HG02610 (cell line): ENCODE data around the gene CXorf65.

ENCODE experiments used
- ATAC-seq: cut with Tn5 transposase; IDR thresholded peaks from one replicate; pipeline ENCODE4 v1.9.1; 2021; ENCODE audit warnings: mild to moderate bottlenecking, moderate library complexity; ENCODE audit not compliant: unreplicated experiment

CXorf65 gene

GRCh38 chrX:71106427-71106826, at the start of gene CXorf65:
TSS of gene CXorf65 (minus strand) at chrX:71106740. CDS start at chrX:71106556, 184 bp downstream.
- ATAC-seq: no peak

DNA sequence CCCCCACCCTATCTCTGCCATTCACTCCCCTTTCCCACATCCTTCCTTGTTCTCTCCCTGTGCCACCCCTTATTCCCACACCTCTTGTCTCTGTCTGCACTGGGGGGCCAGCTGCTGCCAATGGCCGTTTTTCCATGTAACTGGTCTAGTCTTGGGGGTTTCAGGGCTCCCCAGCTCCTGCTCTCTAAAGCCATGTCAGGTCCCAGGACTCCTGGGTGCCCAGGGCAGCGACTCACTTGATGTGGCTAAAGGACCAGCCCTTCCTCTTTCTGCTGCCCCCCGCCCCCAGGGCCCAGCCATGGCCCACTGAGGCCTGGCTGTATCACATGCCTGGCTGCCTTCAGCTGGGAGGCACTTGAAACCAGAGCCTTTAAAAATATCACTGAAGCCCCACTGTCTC, 48.1 kb upstream of the CXorf65 start:
- no peak for ATAC-seq

DNA sequence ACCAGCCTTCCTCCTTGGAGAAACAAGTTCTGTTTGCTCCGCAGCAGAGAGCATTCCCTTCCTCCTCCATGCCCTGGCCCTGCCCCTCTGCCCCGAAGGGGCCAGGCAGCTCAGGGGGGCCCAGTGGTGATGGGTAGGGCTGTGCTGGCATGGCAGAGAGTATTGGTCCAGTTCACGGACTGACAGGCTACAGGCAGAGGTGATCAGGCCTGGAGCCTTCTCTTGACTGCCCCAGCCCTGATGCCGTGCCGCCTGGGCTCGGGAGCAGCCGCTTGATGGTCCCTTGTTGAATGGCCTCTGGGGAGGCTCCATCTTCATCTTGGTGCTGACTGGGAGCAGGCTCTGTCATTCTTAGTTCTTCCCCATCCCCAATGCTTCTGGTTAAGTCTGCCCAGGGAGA, 47.7 kb upstream of the CXorf65 start:
- no peak for ATAC-seq

DNA sequence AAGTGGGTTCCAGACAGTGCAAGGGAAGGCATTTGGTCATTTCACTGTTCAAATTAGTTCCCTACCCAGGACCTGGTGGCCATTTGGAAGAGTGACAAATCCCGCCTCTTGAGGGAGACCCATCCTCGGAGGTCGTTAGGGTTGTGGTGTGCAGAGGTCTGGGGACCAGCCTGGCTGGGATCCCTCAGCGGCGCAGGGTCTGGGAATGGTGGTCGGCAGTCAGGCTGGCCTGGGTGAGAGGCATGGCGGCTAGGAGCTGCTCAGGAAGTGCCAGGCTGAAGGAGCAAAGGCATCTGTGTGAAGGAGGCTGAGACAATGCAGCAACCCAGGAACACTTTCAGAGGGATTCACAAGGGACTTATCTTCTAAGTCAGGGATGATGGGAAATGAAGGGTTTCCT, 44.8 kb upstream of the CXorf65 start:
- ATAC-seq: no peak

DNA sequence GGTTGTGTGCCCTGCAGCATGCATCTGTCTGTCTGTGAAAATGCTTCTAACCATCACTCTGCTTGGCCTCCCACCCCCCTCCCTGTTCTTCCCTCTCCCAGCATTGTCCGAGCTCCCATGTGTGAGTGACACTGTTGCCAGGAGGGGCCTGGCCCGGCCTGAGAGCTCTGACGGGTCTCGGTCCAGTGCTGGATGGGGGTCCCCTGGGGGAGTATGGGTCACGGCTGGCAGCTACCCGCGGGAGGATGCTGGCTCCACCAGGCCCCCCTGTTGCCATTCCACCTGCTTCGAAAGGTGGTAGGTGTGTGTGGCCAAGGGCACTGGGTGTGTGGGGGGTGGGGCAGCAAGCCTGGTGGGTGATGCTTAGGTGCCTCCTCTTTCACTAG, 41.7 kb upstream of the CXorf65 start:
- ATAC-seq: no peak

GRCh38 chrX:71147496-71148277, 41.1 kb upstream of the CXorf65 start:
- ATAC-seq: no peak

- ATAC-seq: no peak
Observed at GRCh38 chrX:71144651-71145050, 38.1 kb upstream of the CXorf65 start, which contains the start of gene NLGN3. TSS of gene NLGN3 (plus strand) at chrX:71144841. CDS start at chrX:71147750, 2,909 bp downstream.

- ATAC-seq: no peak
Observed at GRCh38 chrX:71143508-71143907, 37.0 kb upstream of the CXorf65 start.

DNA sequence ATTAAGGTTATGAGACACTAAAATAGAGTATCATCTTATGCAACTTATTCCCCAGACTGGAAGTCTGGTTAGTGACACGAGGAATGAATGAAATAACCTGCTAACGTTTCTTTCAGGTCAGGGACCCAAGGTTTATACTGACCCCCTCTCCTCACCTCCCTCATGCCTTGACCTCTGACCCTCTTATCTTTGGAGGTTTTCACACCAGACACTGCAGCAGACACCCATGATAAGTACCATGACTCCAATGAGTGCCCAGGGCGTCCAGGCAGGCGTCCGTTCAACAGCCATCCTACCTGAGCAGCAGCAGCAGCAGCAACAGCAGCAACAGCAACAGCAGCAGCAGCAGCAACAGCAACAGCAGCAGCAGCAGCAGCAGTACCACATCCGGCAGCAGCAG, 33.9 kb upstream of the CXorf65 start:
- ATAC-seq: no peak

DNA sequence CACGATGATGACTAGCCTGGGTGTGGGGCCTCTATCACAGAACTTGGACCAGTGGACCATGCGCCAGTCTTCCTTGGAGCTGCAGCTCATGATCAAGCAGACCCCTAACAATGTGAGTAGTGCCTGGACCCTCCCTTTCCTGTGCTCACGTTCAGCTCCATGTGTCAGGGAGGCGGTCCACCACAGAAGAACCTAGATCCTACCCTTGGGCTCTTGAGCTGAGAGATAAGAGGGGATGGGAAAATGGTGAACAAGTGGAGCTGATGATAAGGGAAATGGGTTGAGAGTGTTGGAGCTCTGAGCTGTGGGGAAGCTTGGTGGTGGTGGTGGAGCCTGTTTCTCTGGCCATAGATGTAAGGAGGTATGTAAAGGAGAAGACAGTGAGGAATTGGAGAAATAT, 25.0 kb upstream of the CXorf65 start:
- ATAC-seq: no peak

- no peak for ATAC-seq
Observed at GRCh38 chrX:71128915-71129765, 22.6 kb upstream of the CXorf65 start.

DNA sequence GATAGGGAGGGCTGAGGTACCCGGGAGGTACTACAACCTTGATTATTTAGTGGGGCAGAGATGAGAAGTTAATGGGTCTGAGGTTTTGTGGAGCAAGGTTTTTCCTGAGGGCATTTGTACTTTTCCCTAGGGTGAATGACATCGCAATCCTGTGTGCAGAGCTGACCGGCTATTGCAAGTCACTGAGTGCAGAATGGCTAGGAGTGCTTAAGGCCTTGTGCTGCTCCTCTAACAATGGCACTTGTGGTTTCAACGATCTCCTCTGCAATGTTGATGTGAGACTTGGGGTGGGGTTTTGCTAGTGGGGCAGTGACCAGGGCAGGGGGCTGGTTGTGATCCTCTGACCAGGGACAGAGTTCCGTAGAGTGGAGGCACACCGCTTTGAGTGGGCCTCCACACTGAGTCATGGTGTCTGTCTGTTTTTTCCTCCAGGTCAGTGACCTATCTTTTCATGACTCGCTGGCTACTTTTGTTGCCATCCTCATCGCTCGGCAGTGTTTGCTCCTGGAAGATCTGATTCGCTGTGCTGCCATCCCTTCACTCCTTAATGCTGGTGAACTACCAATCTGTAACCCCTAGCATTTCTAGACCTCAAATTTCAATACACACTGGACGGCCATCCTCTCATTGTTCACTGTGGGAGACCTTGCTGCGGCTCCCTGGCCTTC, 21.8 kb upstream of the CXorf65 start:
- ATAC-seq: no peak

DNA sequence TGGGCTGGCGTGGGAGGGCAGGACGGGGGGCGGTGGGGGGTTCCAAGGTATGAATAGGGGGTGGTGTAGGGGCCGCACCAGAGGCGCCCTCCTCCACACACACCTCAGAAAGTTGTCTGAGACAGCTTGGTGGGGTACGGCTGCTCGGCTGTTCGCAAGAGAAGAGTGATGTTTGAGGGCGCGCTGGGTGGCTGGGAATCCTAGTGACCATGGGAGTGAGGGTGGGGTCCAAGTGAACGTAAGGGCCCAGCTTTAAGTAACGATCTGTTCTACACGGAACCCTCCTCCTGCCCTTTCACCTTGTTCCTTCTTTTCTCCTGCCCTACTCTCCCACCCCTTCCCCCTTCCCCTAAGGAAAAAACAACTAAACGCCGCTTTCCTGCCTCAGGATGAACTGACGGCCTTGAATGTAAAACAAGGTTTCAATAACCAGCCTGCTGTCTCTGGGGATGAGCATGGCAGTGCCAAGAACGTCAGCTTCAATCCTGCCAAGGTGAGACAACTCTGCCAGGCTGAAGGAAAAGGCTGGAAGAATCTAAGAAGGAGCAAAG, 12.5 kb upstream of the CXorf65 start:
- ATAC-seq: no peak

- ATAC-seq: peak; percentile 97
Observed at GRCh38 chrX:71118032-71118984, 11.8 kb upstream of the CXorf65 start, which contains the start of gene MED12. TSS of gene MED12 (plus strand) at chrX:71118596. CDS start at chrX:71118755, 159 bp downstream.

- no peak for ATAC-seq
Observed at GRCh38 chrX:71117358-71117757, 10.8 kb upstream of the CXorf65 start.

- ATAC-seq: peak; percentile 28
Observed at GRCh38 chrX:71111921-71112431, 5.4 kb upstream of the CXorf65 start.

DNA sequence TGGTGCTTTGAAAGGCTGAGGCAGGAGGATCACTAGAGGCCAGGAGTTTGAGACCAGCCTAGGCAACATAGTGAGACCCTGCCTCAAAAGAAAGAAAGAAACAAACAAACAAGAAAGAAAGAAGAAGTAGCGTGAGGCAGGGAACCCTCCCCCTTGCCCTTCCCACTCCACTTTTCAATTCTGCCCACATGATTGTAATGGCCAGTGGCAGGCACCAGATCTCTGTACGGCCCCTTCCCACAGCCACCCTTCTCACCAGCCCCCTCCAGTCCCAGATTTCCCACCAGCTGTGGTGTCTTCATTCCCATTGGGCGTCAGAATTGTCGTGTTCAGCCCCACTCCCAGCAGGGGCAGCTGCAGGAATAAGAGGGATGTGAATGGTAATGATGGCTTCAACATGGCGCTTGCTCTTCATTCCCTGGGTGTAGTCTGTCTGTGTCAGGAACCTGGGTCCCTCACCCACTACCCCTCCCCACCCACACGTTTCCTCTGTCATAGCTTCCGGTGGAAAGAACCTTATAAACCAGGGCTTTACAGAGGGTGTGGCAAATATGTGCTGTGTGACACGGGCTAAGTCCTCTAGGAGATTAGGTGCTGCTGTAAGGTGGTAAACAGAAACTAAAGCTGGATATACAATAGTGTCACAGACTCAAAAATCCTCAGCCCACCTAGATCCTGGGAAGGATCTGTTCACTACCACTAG, 4.8 kb upstream of the CXorf65 start, which contains the start of gene IL2RG:
TSS of gene IL2RG (minus strand) at position 437 of the 703 bp plus-strand sequence. CDS start at position 399, 38 bp downstream.
- peak; percentile 95 for ATAC-seq

GRCh38 chrX:71109051-71109450, 2.5 kb upstream of the CXorf65 start:
- ATAC-seq: no peak
